Measurements from ENCODE around the gene URGCP.
A peak's percentile ranks its signal among the peaks of the same experiment; 100 is the strongest.
"Not testable (repeated sequence)": the region's sequence is repeated elsewhere in the genome, so short reads cannot be mapped to it uniquely, and the experiment has no call there.

The URGCP gene

DNA sequence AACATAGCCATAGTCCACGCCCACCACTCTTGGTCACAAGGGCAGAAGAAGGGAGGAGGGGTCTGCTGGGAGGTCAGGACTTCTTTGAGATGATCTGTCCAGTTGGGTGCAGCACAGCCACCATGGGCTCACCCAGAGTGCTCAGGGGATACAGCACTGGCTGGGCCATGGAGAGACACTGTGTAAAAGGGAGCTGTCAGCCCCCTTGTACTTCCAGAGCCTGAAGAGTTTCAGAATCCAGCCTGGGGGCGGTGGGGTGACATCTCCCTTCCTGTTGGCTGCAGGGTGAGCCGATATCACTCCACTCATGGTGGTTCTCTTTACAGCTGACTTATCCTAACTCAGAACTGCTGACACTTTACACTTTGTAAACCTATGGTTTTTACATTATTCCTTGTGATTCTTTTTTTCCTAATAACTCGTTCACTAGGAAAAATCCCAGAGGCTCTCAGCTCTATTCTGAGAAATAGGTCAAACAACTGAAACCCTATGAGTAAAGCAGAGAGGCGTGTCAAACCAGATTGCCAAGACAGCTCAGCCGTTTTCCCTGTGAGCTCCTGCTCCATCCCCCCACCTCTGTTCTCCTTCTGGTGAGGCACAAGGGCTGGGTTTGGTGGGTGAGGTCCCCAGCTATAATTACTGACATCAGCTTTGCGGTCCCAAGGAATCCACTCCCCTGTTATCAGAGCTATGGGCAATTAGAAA is 33.8 kb downstream of the URGCP start:
- no peak for DNase-seq

DNA sequence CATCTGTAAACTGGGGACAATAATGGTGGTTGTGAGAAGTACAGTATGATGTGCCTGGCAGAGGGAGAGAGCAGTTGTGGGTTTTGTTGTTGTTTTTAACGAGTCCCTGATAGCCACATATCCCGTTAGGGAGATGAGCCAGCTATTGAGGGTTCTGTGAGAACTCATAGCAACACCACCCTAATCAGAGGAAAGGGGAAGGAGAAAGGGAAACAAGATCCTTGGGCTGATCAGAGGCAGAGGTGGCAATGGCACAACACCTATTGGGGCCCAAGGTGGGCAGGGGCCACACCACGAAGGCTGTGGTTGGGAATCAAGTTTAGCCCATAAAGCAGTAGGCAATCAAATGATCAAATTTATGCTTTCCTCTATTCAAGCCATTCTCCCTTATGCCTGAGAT is 35.3 kb downstream of the URGCP start:
- no peak for DNase-seq

DNA sequence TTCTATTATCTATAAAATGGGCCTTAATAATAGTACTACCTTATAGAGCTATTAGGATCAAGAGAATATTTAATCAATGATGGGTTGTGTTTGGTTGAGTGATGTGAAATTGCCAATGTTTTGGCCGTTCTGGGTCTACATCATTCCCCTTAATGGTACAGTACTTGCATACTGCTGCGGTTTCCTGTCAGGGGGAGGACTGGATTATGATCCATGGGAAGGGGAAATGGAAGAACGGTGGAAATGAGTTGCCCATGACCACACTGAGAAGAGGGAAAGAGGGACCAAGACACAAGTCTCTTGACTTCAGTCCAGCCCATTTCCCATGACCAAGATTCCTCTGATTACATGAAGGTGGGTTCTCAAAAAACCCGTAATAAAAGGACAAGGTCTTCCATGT is 36.1 kb downstream of the URGCP start:
- no peak for DNase-seq

DNA sequence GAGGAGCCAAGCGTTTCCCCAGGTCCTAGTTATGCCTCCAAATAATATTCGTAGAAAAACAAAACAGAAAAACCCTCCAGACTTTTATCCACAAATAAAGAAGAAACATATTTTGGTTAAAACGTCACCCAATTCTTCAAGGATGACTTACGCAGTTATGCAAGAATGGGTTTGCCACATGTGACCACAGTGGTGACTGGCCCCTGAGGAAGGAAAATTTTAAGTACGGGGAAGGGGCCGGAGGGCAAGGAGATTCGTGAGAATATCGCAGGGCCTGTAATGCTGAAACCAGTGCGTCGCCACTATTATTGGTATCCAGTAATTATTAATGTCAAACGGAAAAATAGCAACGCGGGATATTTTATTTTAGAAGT is 36.5 kb downstream of the URGCP start:
- no peak for DNase-seq

DNA sequence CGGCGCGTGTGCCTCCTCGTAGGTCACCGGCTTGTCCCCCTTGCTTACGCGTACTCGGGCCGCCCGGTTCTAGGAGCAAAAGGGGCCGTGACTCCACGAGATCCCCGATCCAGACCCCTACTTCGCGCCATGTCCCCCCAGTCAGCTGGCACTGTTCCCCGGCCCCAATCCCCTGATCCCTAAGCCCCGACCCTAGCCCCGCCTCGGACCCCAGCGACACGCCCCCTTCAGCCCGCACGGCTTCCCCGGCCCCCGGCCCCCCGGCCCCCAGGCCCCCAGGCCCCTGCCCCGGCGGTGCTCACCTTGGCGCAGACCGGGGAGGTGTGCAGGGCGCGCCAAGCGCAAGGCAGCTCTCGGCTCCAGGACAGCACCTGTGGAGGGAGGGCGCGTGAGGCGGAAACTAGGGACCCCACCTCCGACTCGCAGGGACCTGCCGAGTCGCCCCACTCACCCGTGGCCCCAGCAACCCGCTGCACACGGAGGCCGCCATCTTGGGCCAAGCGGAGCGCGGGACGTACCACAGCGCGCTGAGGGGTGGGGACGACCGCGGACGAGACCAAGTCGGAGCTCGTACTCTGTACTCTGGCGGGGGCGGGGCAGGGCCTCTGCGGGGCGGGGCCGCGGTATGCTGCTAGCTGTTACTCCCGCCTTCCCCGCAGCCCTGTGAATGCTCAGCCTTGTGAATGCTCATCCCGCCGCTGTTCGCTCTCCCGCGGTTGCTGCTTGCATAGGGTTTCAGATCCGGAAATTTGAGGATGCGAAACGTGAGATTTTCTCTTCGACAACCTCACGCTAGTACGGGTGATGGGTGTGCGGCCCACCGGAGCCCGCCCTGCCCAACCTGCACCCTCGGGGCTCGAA is 37.2 kb downstream of the URGCP start, which contains the start of gene MRPS24:
Gene MRPS24, minus strand, starts transcription at position 512 of the 861 bp plus-strand sequence. Its CDS starts 22 bp downstream, at position 490.
- peak; percentile 98 for DNase-seq

DNA sequence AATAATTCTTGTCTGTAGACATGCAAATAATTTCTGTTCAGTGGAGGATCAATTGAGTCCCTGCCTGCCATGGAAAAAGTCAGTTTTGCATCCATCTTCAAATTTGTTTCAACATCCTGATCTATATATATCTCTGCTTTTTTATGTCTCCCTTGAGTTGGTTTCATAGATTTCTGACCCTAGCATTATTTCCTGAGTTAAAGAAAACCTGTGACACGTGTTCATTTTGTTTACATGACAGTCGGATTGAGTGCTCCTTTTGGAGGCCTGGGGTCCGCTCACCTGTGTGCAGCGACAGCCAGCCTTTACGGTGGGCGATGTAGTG is 37.8 kb downstream of the URGCP start:
- peak; percentile 30 for DNase-seq

DNA sequence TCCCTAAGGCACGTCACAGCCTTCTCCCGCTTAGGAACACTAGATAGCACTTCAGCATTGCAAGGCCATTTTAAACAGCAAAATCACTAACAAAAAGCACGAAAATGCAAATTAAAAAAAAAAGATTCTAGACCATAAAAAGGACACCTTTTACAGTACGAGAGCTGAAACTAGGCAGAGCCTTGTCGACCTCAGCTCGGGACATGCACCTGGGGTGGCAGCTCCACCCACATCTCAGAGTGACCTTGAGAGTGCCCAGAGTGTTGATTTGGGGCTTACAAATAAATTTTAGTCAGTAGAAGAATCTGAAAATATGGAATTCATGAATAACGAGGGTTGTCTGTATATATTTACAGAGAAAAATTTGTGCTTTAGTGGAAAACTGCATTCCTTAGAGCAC is 38.2 kb downstream of the URGCP start:
- peak; percentile 77 for DNase-seq

DNA sequence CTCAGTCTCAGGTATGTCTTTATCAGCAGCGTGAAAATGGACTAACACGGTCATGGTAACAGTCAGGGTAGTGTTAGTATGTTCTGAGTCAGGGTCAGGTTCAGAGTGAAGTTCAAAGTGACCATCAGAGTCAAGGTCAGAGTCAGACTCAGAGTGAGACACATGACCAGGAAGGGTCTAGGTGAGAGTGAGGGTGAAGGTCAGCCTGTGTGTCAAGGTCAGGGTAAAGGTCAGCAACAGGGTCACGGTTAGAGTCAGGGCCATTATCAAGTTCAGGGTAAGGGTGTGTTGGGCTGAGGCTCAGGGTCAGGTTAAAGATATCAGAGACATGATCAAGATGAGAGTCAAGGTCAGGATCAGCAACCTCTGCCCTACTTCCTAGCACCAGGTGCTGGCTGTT is 41.1 kb downstream of the URGCP start:
- DNase-seq: no peak

DNA sequence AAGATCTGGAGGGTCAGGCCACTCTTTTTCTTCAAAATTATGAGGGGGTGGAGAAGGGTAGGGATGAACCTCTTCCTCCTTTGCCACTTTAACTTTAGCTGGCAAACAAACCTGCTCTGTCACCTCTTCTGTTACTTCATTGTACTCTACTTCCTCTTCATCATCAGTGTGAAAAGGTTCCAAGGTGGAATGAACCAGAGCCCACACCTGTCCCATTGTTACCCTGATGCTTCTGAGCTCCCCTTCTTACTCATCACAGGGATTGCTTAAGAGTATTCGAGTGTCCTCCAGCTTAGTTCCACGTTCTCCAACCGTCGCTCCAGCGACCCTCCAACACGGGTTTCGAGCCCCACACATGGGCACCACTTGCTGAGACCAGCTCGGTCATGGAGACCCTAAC is 42.3 kb downstream of the URGCP start:
- DNase-seq: no peak

DNA sequence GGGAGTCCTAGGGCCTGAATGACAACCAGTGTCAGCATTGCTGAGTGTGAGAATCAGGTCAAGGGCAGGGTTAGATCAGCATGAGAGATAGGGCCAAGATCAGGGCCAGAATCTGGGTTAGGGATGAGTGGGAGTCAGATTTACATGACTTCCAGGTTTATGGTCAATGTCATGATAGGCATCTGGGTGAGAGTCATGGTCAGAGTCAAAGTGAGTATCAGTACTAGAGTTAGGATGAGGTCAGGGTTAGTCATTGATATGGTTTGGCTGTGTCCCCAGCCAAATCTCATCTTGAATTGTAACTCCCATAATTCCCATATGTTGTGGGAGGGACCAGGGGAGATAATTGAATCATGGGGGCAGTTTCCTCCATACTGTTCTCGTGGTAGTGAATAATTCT is 49.4 kb downstream of the URGCP start:
- no peak for DNase-seq

DNA sequence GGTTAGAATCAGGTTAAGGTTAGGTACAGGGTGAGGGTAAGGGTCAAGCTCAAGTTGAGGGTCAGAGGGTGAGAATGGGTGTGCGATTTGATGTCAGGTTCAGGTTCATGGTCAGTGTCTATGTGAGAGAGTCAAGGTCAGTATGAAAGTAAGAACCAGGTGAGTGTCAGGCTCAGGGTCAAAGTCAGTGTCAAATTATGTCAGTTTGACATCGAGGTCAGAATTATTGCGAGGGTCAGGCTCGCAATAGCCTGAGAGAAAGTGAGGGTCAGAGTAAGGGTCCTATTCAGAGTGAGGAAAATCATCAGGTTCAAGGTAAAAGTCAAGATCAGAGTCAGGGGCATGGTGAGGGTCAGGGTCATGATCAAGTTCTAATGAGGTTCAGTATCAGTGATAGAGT is 50.1 kb downstream of the URGCP start:
- no peak for DNase-seq

DNA sequence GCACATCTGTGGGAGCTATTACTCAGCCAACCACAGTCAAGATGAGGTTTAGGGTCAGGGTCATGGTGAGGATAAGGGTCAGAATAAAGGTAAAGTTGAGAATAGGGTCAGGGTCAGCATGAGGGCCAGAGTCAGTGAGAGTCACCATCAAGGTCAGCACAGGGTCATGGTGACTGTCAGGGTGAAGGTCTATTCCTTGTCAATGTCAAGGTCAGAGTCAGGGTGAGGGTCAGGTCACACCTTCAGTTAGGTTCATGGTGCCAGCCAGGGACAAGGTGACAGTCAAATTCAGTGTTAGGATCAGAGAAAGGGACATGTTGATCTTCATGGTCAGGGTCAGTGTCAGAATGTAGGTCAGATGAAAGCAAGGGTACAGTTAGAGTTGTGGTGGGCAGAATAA is 51.2 kb downstream of the URGCP start:
- no peak for DNase-seq

DNA sequence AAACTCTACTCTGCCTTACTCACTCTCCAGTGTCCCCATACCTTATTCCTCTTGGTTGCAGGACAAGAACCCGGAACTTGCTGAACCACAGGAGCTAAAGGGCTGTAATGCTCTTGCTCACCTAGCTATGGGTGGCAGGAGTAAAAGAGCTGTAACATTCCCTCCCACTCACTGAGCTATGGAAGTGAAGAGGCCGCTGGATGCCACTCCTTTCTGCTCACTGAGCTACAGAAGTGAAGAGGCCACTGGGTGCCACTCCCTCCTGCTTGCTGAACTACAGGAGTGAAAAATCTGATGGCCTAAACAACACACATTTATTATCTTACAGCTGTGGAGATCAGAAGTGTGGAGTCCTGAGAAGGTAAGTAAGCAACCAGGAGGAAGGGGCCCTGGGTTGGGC is 54.6 kb downstream of the URGCP start:
- DNase-seq: no peak

DNA sequence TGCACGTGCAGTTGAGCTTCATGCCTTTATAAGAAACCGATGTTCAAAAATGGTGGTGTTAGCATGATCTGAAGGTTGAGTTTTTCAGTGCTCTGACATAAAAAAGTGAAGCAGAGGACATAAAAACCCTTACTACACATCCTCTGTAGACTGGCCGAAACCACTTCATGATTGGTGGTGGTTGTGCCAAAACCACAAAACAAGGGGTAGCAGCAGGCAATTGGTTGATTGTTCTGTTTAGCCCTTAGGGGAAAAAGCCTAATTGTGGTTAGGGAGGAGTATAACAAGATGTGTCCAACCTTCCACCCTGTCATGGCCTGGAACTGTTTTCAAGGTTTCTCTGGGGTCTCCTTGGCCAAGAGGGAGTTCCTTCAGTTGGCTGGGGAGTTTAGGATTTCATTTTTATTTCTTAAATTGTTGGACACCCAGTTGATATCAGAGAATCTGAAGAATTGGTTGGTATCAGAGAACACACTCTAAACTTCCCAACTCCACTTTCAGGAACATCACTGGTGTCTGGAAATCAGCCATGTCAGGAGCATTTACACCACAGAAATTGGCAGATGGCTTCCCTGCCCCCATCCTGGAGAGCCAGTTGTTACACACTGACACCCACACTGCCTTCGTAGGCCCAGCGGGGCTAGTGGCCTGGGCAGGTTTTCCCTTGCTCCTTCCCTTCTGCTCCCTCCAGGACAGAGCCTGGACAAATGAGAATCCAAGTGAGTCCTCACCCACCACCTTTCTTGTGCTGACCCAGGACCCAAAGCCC is 55.9 kb downstream of the URGCP start:
- peak; percentile 90 for DNase-seq

DNA sequence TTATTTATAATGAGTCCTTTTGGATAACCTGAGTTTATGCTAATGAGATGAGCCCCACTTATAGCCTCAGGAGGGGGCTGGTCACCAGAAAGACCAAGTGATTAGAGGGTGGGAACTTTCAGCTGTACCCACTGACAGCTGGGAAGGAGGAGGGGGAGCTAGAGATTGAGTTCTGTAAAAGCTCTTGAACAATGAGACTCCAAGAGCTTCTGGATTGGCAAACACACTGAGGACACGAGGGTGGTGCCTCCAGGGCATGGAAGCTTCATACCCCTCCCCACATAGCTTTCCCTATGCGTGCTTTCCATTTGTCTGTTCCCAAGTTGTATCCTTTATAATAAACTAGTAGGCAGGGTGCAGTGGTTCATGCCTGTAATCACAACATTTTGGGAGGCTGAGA is 57.3 kb downstream of the URGCP start:
- DNase-seq: no peak

DNA sequence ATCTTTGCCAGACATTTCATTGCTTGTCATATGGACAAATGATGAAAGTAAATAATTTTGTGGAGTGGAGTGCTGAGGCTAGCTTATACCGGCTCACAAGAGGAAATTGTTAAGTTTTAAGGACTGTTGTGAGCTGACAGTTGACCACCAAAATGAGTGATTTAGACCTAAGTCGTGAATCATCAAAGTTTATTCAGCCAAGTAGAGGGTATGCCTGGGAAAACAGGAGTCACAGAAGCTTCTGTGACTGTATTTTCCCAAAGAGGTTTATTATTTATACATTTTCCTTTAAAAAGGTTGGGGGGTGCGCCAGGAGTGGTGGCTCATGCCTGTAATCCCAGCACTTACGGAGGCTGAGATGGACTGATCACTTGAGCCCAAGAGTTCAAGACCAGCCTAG is 58.9 kb downstream of the URGCP start:
- no peak for DNase-seq

DNA sequence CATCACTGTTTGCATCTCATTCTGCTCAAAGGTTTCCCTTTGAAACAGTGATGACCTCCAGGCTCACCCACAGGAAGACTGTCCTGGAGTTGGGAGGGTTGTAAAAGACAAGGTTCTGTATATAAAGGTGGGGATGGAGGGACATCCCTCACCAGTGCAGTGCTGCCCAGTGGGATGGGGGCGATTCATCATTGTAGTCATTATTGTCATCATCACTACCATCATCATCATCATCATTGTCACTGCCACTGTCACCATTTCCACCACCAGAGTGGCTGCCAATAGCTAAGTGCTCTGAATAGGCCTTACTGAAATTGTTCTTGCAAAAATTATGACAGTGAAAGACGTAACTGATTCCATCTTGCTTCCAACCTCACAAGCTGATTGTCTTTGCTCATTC is 61.7 kb downstream of the URGCP start:
- DNase-seq: no peak

DNA sequence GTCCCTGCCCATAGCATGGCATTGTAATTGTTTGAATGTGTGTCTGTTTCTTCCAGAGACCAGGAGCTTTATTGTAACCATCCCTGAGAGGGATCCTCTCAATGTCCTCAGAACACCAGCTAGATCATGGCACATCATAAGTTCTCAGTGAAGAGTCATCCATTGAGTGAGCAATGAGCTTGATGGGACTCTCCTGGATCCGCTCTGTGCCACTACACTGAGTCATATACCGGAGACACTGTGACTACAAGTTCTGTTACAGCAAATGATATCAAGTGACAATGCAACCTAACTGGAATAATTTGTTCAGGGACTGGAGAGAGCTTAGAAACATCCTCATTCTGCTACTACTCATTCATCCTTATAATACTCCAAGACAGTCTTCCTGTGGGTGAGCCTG is 62.1 kb downstream of the URGCP start:
- no peak for DNase-seq

DNA sequence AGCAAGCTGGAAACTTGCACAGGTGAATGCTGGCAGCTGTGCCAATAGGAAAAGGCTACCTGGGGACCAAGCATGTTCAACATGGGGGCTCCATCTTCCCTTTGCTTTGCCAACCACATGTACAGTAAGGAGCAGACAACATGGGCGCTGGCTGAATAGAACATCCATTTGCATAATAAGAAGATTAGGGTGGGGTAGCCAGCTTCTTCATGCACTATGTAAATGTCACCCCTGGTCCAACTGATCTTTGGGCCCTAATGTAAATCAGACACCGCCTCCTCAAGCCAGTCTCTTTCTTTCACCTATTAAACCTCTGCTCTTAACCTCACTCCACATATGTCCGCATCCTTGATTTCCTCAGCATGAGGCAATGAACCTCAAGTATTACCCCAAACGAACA is 63.1 kb downstream of the URGCP start:
- no peak for DNase-seq

DNA sequence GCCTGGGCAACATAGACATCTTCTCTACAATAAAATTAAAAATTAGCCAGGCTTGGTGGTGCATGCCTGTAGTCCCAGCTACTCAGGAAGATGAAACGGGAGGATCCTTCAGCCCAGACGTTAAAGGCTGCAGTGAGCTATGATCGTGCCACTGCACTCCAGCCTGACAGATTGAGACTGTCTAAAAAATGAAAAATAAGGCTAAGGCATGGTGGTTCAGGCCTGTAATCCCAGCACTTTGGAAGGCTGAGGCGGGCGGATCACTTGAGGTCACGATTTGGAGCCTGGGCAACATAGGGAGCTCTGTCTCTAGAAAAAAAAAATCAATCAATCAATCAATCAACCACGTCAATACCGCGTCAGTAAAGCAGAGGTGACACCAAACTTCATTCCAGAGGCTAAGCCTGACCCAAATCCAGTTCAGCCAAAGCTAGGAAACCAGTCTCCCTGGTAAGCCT is 68.2 kb downstream of the URGCP start:
- DNase-seq: no peak

DNA sequence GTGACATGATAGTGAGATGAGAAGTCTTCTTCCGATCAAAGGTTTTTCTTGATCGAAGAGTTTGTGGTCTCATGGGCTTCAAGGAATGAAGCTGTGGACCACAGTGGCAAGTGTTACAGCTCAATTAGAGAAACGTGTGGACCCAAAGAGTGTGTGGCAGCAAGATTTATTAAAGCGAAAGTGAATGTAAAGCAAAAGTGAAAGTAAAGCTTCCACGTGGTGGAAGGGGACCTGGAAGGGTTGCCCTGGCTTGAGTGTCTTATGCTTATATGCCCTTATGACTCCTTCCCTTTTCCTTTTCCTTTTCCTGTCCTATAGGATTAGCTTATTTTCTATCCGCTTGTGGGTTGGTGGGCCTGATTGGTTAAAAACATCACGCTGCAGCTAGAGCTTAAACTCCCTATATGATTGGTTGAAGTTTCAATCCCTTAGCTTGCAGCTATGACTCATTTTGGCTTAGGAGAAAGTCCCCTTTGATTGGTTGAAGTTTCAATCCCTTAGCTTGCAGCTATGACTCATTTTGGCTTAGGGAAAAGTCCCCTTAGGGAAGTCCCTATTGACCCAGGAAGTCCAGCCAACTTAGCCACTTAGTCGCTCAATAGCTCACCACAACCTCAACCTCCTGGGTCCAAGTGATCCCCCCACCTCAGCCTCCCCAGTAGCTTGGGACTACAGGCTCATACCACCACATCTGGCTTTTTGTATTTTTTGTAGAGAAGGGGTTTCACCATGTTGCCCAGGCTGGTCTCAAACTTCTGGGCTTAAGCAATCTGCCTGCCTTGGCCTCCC is 71.7 kb downstream of the URGCP start:
- DNase-seq: peak; percentile 69

DNA sequence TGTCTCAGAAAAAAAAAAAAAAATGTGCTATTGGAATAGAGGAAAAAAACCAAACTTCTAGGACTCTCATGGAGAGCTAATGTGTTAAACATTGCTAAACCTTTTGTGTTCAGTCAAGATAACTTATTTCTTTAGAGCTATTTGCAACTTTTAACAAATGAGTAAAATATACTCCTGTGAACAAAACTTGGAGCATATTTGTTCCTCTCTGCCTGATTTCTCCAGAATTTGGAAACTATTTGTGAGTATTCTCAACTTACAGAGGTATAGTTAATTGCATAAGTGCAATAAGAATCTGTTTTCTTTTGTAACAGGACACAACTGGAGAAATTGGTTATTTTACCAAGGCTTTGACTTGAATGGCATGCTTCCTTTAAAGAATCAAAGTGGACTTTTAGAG is 75.5 kb downstream of the URGCP start:
- DNase-seq: not testable (repeated sequence)
